Endothelial cell of umbilical vein (primary cell): Measurements from ENCODE around the gene FUT8. TPM values are rescaled to one million over a fixed set of nuclear protein-coding genes. Genes with fewer than 3 reads are reported as not detected.

ENCODE experiments used
- BruUV-seq: library from RNA; stranded (reverse); fragments of 400-500 nt; replicated peaks from 2 replicates; lab custom pipeline; 2021; lab: Mats Ljungman, UMichigan
- CTCF ChIA-PET: fragments of 300-600, 350-600 bp; sonication (Branson Sonifier 250); formaldehyde crosslinking; loops from one replicate; lab custom pipeline; 2021; ENCODE audit warnings: antibody characterized with exemption, inconsistent platforms; lab: Charles Lee
- POLR2A ChIA-PET: fragments of 300-600, 350-600 bp; sonication (Branson Sonifier 250); formaldehyde crosslinking; loops from one replicate; lab custom pipeline; 2021; ENCODE audit warnings: antibody characterized with exemption, inconsistent platforms; lab: Charles Lee
- DNase-seq: peaks from one replicate; pipeline ENCODE4 v3.0.0-alpha.2; 2011; ENCODE audit warnings: low read depth, low spot score
- FAIRE-seq: peaks from 2 replicates; lab custom pipeline; 2011; peaks lifted over from hg19 to GRCh38; lab: Jason Lieb, UNC
- H2AFZ ChIP-seq: 2 replicates; pipeline ENCODE4 v1.6.0; 2012; ENCODE audit warnings: low read depth, low read length, control low read depth, inconsistent platforms
- H3K27ac ChIP-seq: 2 replicates; pipeline ENCODE4 v1.5.1; 2011; ENCODE audit warnings: low read depth, mild to moderate bottlenecking, control low read depth, low read length, moderate library complexity; ENCODE audit not compliant: insufficient read depth
- H3K27me3 ChIP-seq, 2 experiments: 2 replicates each; pipeline versions ENCODE4 v1.6.0 to v1.6.1; 2011; ENCODE audit warnings: low read length in 2 of 2, mixed read lengths in 1 of 2; ENCODE audit not compliant: control insufficient read depth in 2 of 2, insufficient read depth in 2 of 2
- H3K36me3 ChIP-seq, 2 experiments: 2 replicates in 1 of 2; 3 replicates in 1 of 2; pipeline ENCODE4 v1.5.1; 2011; ENCODE audit warnings: low read length in 2 of 2, mild to moderate bottlenecking in 1 of 2, moderate library complexity in 1 of 2; ENCODE audit not compliant: control insufficient read depth in 2 of 2, insufficient read depth in 2 of 2; ENCODE audit errors: extremely low read depth in 1 of 2
- H3K4me1 ChIP-seq: 3 replicates; pipeline ENCODE4 v1.5.1; 2011; ENCODE audit warnings: mild to moderate bottlenecking, low read length; ENCODE audit not compliant: control insufficient read depth, insufficient read depth; ENCODE audit errors: extremely low read depth
- H3K4me2 ChIP-seq: 2 replicates; pipeline ENCODE4 v1.6.1; 2011; ENCODE audit warnings: low read length, control low read depth, mixed read lengths; ENCODE audit not compliant: insufficient read depth
- H3K4me3 ChIP-seq, 3 experiments: fragments of 200-600 bp in 1 of 3; sonication (generic), shearing (Covaris generic) in 1 of 3; replicated peaks in 1 of 3; 2 replicates each; pipeline ENCODE4 v1.5.1; 2011 to 2016; ENCODE audit warnings: control low read depth in 3 of 3, low read length in 3 of 3, mild to moderate bottlenecking in 2 of 3, inconsistent platforms in 1 of 3, low read depth in 1 of 3, moderate library complexity in 1 of 3; ENCODE audit not compliant: insufficient read depth in 1 of 3
- H3K79me2 ChIP-seq: 2 replicates; pipeline ENCODE4 v1.6.0; 2012; ENCODE audit warnings: low read length, inconsistent platforms; ENCODE audit not compliant: control insufficient read depth, insufficient read depth
- H3K9ac ChIP-seq: replicated peaks from 2 replicates; pipeline ENCODE3; 2011; ENCODE audit warnings: low read length, control low read depth; ENCODE audit not compliant: insufficient read depth; ENCODE audit errors: extremely low read depth
- H3K9me1 ChIP-seq: replicated peaks from 3 replicates; pipeline ENCODE4 v1.6.0; 2011; ENCODE audit warnings: mild to moderate bottlenecking, low read length; ENCODE audit not compliant: control insufficient read depth, insufficient read depth; ENCODE audit errors: extremely low read depth
- H3K9me3 ChIP-seq: replicated peaks from 2 replicates; pipeline ENCODE4 v1.5.1; 2012; ENCODE audit warnings: low read length, inconsistent platforms; ENCODE audit not compliant: control insufficient read depth, insufficient read depth
- H4K20me1 ChIP-seq: replicated peaks from 2 replicates; pipeline ENCODE3; 2011; ENCODE audit warnings: mild to moderate bottlenecking, low read length; ENCODE audit not compliant: control insufficient read depth, insufficient read depth; ENCODE audit errors: extremely low read depth
- CTCF ChIP-seq, 2 donors: IDR thresholded peaks; 1 replicate in 1 of 2; 2 replicates in 1 of 2; pipeline ENCODE4 v1.5.1; 2011; ENCODE audit warnings: low read length in 2 of 2, mild to moderate bottlenecking in 2 of 2, moderate library complexity in 2 of 2, control low read depth in 1 of 2, inconsistent platforms in 1 of 2, low read depth in 1 of 2; ENCODE audit not compliant: insufficient read depth in 1 of 2; ENCODE audit errors: extremely low read depth in 1 of 2
- FOS ChIP-seq: IDR thresholded peaks from 2 replicates; pipeline ENCODE4 v1.6.1; 2011; ENCODE audit warnings: mild to moderate bottlenecking, low read length, moderate library complexity, borderline replicate concordance; ENCODE audit not compliant: insufficient read depth
- GATA2 ChIP-seq: IDR thresholded peaks from 2 replicates; pipeline ENCODE4 v1.7.0; 2011; ENCODE audit warnings: low read depth, mild to moderate bottlenecking, moderate library complexity, mixed read lengths, low read length; ENCODE audit not compliant: insufficient read length, insufficient read depth
- JUN ChIP-seq: IDR thresholded peaks from 2 replicates; pipeline ENCODE4 v1.6.1; 2011; ENCODE audit warnings: borderline replicate concordance, low read depth; ENCODE audit not compliant: insufficient read length, insufficient read depth
- MYC ChIP-seq: IDR thresholded peaks from one replicate; pipeline ENCODE4 v1.6.1; 2011; ENCODE audit warnings: mild to moderate bottlenecking, low read depth, low read length
- POLR2A ChIP-seq: IDR thresholded peaks from 2 replicates; pipeline ENCODE4 v1.6.1; 2012; ENCODE audit warnings: low read depth, mild to moderate bottlenecking, control low read depth, low read length
- POLR2AphosphoS5 ChIP-seq: IDR thresholded peaks from 2 replicates; pipeline ENCODE4 v1.6.1; 2012; ENCODE audit warnings: low read depth, mild to moderate bottlenecking, control low read depth, low read length, moderate library complexity; ENCODE audit not compliant: insufficient read depth
- dilution Hi-C: fragments of 300-500 bp; cut with MboI; formaldehyde crosslinking; loops from one replicate; pipeline ENCODE4 v1.15.0; 2019; ENCODE audit warnings: low sequenced_read_pairs; ENCODE audit not compliant: extremely low pct_ligation_motif_present
- intact Hi-C: fragments of 100-400 bp; cut with micrococcal nuclease; formaldehyde crosslinking; loops from one replicate; pipeline ENCODE4 v1.10.0; 2022
- polyA plus RNA-seq, 4 experiments: library from polyadenylated mRNA; depleted of rRNA in 3 of 4; stranded (reverse) in 3 of 4; unstranded in 1 of 4; fragments of >200 nt; gene quantifications; 2 replicates each; pipeline versions ENCODE4 v1.2.1 to v1.2.3, GENCODE V29; 2011 to 2012; ENCODE audit warnings: missing spikeins in 1 of 4
- total RNA-seq: library from RNA; stranded (reverse); gene quantifications from 2 replicates; pipeline ENCODE4 v1.2.3, GENCODE V29; 2021
- TF ChIP-seq, protein P1 (sequence below): IDR thresholded peaks from 2 replicates; pipeline ENCODE4 v1.6.1; 2011; ENCODE audit not compliant: insufficient read depth, insufficient read length

FUT8 gene
- total and polyA plus RNA-seq, 2 donors (not counting 3 experiments of a cell fraction or from before 2014, with no cell fraction given) = 16.7 to 38.8 TPM

GRCh38 chr14:65564370-65564769 lies 151.8 kb downstream of the FUT8 start:
- DNase-seq (no peak), FAIRE-seq (no peak)
- Histone ChIP-seq H3K9me3 (no peaks in the 10 kb centered on the region), H3K9me1 (no peaks in the 10 kb centered on the region), H3K4me3 (no peak overlapping the region), H3K9ac (no peak overlapping the region), H3K27me3 (no peaks in the 10 kb centered on the region), H3K4me2 (no peak overlapping the region), H3K36me3 (no peaks in the 10 kb centered on the region), H3K27ac (no peak overlapping the region), H3K79me2 (peaks cover 2% of the 10 kb centered on the region), H4K20me1 (no peaks in the 10 kb centered on the region), H3K4me1 (no peaks in the 10 kb centered on the region), H2AFZ (no peak overlapping the region)
- POLR2A ChIA-PET = no interaction called here
- CTCF ChIA-PET = interaction anchor here (0.7 to 1.4 kb wide), 3 partner anchors 23 to 400 kb away, joined by 3 read pairs; no protein-coding TSS in a partner anchor
- dilution Hi-C loops = no loop called here
- intact Hi-C loops = no loop called here
- BruUV-seq = no TSS peak
- TF ChIP-seq MYC = no peak
- TF ChIP-seq POLR2AphosphoS5 = no peak
- TF ChIP-seq POLR2A = no peak
- TF ChIP-seq CTCF (IDR thresholded peaks at IDR 0.05; ENCODE audit: extremely low read depth in 1 of 2, insufficient read depth in 1 of 2, low read depth in 1 of 2, low read length in 2 of 2) = no peak

GRCh38 chr14:65565948-65566347 lies 153.4 kb downstream of the FUT8 start:
- dilution Hi-C loops = no loop called here

More at GRCh38 chr14:65565948-65566347, 153.4 kb downstream of the FUT8 start:
- FAIRE-seq (no peak), DNase-seq (no peak)
- Histone ChIP-seq H3K27ac (no peak overlapping the region), H2AFZ (no peak overlapping the region), H3K4me1 (no peaks in the 10 kb centered on the region), H3K9ac (no peak overlapping the region), H3K9me1 (no peaks in the 10 kb centered on the region), H3K27me3 (no peaks in the 10 kb centered on the region), H3K9me3 (no peaks in the 10 kb centered on the region), H3K4me3 (no peak overlapping the region), H3K79me2 (peaks cover 2% of the 10 kb centered on the region), H3K4me2 (no peak overlapping the region), H3K36me3 (no peaks in the 10 kb centered on the region), H4K20me1 (no peaks in the 10 kb centered on the region)
- ChIA-PET POLR2A (no interaction called here), CTCF (no interaction called here)
- intact Hi-C loops = no loop called here
- TF ChIP-seq POLR2AphosphoS5 (no peak), JUN (no peak), FOS (no peak), GATA2 (no peak), POLR2A (no peak)
- TF ChIP-seq, protein P1, sequence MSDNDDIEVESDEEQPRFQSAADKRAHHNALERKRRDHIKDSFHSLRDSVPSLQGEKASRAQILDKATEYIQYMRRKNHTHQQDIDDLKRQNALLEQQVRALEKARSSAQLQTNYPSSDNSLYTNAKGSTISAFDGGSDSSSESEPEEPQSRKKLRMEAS = no peak
- BruUV-seq = no TSS peak
